Measurements from ENCODE around the gene ZNF419.
"Not testable (repeated sequence)": the region's sequence is repeated elsewhere in the genome, so short reads cannot be mapped to it uniquely, and the experiment has no call there.

ZNF419 gene

DNA sequence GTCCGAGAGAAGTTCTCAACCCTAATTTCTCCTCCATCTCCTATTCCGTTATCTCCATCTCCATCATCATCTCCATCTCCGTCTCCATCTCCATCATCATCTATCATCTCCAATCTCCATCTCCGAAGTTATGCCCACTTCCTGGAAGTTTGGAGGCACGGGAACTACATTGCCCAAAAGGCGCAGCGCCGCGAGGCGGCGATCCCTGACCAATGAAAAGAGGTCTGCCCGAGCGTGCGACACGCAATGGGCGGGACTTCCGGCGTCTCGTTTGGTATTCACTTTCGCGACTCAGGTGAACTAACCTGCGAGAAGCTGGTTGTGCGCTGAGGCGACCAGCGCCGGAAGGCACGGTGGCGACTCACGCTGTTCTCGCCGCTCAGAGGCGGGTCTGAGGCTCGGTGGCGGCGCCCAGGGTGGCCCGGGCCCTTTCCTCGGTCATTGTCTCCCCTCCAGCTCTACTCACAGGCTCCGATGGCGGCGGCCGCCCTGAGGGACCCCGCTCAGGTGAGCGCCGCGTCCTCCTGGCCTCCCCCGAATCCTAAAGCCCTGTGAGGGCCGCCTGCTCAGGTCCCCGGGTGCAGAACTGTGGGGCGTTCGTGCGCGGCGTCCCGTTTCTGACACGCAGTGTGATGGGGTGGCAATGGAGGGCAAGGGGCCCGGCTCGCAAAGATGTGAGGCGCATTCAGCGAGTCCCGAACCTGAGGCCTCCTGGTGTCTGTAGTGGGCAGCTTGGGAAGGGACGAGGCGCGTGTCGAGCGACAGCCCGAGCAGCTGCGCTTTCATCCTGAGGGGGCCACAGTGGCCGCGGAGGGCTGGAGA lies at the start of gene ZNF419:
ZNF419 (plus strand) TSS at position 274 of the 822 bp plus-strand sequence; CDS start at position 475, 201 bp downstream.
- peak; percentile 82 for DNase-seq

DNA sequence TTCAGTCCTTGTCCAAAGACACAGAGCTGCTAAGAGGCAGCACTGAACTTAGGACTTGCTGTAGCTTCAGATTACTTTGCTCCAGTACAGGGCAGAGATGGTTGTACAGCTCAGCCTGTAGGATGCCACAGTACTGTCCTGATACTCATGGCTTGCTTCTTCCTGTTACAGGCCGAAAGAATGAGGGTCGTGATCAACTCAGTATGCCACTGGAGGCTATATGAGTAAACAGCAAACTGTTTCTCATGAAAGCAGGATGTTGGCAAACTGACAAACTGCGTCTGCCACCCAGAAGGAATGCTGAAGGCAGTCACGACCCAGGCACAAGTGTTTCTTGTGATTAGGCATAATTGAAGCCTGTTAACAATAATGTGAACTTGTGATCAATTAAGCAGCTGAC lies 49.6 kb upstream of the ZNF419 start:
- DNase-seq: no peak

DNA sequence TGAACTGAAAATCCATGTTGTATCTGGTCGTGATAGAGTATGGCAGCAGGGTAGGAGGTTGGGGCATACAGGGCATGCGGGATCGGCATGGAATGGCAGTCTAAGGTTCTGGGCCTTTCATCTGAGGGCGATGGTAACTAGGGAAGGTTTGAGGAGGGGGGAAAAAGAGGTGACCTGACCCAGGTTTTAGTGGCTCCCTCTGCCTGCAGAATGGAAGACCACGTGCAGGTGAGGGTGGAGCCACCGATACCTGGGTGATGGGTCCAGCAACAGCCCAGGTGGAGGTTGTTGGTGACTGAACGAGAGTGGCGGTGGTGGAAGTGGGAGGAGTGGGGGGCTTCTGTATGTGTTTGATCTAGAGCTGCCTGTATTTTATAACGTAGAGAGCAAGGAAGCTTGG lies 48.6 kb upstream of the ZNF419 start:
- DNase-seq: no peak

DNA sequence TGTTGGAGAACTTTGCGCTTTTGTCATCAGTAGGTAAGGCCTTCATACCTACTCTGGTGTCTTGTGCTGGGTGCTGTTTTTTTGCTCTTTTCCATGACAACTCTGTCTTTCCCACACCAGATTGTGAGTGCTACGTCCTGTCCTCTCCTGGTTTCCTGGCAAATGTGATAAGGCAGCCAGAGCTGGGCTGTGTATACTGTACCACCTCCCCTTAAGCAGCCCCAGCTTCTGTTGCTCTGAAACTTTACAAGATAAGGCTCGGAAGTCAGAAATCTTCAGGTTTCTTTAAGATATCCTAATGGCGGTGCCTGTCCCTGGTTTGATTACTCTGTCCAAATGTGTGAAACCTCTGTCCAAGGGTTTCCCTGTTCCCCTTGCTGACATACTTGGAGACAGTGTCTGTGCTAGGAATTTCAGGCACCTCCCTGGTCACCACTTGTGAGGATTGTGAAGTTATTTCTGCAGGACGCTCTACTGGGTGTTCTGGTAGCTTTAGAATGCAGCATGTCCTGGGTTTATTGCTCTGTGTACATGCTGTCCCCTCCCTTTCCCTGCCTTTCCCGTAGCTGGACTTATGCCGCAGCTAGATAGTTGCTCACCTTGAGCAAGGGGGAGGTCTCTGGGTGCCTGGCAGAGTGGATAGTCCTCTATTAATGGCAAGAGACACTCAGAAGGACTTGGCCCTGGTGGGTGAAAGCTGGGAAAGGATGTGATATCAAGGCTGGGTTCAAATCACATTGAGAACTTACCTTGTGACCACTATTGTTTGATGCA lies 45.4 kb upstream of the ZNF419 start:
- DNase-seq: no peak

DNA sequence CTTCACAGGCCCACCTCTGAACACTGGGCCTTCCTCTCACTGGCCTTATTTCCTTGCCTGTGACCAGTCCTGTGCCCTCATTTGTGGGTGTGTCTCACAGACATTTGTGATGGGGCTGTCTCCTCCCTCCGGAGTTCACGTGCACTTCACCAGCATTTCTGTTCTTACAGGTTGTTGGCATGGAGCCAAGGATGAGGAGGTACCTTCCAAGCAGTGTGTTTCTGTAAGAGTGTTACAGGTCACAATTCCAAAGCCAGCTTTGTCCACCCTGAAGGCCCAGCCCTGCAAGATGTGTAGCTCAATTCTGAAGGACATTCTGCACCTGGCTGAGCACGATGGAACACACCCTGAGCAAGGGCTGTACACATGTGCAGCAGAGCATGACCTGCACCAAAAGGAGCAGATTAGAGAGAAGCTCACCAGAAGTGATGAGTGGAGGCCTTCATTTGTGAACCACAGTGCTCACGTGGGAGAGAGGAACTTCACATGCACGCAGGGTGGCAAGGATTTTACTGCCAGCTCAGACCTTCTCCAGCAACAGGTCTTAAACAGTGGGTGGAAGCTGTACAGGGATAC lies 44.3 kb upstream of the ZNF419 start:
- no peak for DNase-seq

DNA sequence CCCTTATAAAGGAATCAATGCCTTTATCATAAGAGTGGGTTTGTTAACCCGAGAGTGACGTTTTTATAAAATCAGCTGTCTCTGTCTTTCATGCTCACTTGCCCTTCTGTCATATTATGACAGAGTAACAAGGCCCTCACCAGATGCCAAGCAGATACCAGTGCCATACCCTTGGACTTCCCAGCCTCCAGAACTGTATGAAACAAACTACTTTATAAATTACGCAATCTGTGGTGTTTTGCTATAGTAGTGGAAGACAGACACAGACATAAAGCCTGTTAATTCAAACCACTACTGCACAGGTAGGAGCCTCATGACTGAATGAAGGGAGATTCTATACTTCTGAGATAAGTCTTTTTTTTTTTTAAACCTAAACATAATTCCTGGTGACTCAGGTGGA lies 35.2 kb upstream of the ZNF419 start:
- no peak for DNase-seq

DNA sequence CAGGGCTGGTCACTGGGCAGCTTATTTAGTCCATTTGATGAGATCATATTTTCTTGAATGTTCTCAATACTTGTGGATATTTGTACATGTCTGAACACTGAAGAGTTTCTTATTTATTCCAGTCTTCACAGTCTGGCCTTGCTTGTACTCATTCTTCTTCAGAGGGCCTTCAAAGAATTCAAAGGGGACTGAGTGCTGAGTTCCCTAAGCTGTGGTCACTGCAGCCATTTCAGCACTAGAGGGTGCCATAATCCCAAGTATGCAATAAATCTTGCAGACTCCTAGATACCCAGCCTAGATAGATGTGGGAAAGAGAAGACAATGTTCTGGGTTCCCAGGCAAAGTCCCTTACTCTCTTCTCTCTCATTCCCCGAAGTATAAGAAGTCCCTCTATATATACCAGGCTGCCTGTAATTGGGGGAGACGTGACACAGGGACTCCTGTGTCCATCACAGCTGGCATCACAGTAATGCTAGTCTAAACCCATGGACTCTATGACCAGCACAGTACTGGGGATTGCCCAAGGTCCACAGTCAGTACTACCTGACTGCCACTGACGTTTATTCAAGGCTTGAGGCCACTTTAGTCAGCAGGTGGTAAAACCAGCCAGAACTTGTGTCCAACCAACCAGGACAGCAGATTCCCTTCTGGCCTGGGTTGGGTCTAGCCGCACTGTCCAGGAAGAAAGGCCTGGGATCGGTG lies 21.7 kb upstream of the ZNF419 start:
- DNase-seq: no peak

DNA sequence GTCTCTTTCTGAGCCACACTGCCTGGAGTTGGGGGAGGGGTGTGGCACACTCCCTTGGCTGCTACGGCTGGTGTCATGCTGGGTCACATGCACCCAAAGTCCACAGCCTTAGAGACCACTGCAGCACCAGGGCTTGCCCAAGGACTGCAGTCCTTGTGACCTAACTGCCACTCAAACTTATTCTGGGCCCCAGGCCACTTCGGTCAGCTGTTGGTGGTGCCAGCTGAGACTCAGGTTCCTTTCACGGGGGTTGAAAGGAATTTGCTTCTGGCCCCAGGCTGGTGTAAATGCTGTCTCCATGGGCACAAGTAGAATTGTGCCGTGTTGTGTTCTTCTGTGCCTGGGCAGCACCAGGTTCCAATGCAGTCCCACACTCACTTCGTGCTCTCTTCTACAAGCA lies 21.1 kb upstream of the ZNF419 start:
- DNase-seq: no peak

DNA sequence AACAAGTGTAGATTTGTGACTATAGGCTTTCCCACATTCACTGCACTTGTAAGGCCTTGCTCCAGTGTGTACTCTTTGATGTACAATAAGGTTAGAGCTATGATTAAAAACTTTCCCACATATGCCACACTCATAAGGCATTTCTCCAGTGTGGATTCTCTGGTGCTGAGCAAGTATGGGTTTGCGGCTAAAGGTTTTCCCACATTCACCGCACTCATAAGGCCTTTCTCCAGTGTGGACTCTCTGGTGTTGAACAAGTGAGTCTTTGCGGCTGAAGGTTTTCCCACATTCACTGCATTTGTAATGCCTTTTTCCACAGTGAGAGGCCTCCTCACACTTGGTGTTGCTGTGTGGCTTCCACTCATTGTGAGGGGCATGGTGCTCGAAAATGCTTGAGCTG lies 13.9 kb upstream of the ZNF419 start:
- no peak for DNase-seq

DNA sequence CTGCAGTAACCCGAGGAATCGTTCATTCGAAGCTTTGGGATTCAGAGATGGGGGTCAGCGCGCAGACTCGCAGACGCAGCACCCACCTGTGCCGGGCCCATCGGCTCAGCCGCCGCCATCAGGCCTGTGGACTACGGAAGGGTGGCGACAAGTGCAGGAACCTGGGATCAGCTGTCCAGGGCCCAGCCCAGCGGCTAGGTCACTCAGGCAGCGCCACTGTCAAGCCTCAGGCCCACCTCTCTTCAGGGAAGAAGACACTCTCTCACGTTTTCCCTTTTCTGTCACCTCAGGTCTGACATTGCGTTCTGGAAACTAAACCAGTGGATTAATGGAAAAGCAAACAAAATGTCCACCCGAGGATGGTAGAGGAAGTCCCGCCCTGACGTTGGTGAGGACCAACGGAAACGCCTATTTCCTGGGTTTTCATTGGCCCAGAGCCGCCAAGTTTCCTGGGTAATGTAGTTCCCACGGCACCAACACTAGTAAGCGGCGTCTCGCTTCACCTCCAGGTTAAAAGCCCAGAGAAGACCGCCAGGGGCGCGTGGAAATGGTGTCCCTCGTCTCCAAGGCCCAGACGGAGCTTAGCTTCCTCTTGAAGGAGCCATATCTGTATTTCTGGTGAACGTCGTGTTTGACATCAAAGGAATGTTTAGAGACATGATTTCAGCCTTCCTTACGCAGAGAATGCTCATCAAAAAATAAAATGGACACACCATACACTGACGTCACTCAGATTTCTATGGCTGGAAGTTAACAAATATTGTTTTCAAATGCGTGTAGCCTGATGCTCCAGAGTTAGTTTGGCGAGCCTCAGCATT lies 10.2 kb upstream of the ZNF419 start, which contains the start of gene ZNF772:
ZNF772 (minus strand) TSS at position 376 of the 818 bp plus-strand sequence; CDS start at position 119, 257 bp downstream.
- peak; percentile 91 for DNase-seq

DNA sequence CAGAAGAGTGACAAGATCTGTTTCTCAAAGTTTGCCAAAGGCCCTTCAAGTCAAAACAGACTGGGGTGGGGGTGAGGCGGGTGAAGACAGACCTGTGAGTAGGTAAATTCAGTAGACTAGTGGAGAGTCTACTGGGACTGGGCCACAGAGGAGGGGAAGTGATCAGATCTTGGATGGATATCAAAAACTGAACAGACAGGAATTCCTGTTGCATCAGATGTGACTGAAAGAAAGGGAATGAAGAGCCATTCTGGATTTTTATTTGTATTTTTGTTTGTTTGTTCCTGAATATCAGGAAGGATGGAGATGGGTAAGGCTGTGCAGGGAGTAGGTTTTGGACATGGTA lies 722 bp downstream of the ZNF419 start:
- DNase-seq: not testable (repeated sequence)

DNA sequence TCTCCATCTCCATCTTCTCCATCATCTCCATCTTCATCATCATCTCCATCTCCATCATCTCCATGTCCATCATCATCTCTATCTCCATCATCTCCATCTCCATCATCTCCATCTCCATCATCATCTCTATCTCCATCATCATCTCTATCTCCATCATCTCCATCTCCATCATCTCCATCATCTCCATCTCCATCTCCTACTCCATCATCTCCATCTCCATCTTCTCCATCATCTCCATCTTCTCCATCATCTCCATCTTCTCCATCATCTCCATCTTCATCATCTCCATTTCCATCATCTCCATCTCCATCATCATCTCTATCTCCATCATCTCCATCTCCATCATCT lies 11.8 kb downstream of the ZNF419 start:
- DNase-seq: not testable (repeated sequence)

DNA sequence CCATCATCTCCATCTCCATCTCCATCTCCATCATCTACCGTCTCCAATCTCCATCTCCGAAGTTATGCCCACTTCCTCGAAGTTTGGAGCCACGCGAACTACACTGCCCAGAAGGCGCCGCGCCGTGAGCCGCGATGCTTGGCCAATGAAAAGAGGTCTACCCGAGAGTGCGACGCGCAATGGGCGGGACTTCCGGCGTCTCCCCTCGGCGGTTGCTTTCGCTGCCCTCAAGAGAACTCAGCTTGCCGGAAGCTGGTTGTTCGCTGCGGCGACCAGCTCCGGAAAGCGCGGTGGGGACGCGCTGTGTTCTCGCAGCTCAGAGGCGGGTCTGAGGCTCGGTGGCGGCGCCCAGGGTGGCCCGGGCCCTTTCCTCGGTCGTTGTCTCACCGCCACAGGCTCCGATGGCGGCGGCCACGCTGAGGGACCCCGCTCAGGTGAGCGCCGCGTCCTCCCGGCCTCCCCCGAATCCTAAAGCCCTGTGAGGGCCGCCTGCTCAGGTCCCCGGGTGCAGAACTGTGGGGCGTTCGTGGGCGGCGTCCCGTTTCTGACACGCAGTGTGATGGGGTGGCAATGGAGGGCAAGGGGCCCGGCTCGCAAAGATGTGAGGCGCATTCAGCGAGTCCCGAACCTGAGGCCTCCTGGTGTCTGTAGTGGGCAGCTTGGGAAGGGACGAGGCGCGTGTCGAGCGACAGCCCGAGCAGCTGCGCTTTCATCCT lies 12.3 kb downstream of the ZNF419 start, which contains the start of gene ZNF773:
ZNF773 (plus strand) TSS at position 259 of the 716 bp plus-strand sequence; CDS start at position 402, 143 bp downstream.
- DNase-seq: peak; percentile 83

DNA sequence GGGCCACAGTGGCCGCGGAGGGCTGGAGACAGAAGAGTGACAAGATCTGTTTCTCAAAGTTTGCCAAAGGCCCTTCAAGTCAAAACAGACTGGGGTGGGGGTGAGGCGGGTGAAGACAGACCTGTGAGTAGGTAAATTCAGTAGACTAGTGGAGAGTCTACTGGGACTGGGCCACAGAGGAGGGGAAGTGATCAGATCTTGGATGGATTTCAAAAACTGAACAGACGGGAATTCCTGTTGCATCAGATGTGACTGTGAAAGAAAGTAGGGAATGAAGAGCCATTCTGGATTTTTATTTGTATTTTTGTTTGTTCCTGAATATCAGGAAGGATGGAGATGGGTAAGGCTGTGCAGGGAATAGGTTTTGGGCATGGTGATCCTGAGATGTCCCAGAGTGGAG lies 12.8 kb downstream of the ZNF419 start:
- not testable (repeated sequence) for DNase-seq

DNA sequence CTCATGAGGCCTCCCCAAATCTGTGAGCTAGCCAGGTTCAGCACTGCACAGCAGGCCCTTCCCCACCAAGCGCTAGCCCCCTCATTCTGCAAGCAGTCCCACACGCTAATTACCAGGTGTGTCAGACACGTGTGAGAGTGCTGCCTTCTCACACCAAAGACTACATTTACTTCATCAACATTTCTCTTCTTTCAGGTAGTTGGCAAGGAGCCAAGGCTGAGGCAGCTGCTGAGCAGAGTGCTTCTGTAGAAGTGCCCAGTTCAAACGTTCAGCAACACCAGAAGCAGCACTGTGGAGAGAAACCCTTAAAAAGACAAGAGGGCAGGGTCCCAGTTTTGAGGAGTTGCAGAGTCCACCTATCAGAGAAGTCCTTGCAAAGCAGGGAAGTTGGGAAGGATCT lies 18.6 kb downstream of the ZNF419 start:
- DNase-seq: no peak

DNA sequence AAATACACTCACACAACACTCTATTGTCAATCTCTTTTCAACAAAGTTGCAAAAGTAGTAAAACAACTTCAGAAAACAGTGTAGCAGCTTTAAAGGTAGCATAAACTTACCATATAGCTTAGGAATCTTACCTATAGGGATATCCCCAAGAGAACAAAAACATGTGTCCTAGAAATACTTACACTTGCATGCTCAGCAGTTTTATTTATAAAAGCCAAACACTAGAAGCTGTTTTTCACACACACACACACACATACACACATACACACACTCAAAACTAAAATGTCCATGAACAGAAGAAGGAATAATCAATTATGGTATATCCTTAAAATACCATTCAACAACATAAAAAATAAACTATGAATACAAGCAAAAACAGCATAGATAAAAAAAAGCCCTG lies 23.9 kb downstream of the ZNF419 start:
- DNase-seq: no peak

DNA sequence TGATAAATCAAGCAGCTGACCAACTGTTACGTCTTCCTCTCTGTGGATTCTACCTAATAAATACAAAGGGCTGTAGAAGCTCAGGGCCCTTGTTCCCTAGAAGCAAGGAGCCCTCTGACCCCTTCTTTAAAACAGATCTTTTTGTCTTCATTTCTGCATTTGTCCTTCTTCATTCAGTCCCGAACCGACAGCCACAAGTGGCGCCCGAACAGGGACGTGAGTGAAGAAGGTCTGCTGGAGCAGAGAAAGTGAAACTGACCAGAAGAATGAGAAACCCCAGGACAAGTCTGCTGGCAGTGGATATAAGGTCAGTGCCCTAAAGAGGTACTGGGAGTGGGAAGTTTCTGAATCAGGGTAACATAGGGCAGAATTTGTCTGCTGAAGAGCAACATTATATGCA lies 25.3 kb downstream of the ZNF419 start:
- DNase-seq: no peak

DNA sequence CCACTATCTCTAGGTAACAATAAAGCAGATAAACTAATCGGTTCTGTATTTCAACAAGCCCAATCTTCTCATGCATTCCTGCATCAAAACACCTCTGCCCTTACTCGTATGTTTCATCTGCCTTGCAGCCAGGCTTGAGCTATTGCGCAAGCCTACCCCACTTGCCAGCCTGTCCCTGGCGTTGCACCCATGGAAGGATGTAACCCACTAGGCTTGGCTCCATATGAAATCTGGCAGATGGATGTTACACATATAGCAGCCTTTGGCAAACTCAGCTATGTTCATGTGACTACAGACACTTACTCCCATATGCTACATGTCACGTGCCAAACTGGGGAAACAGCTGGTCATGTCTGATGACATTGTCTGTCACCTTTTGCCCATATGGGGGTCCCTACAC lies 27.7 kb downstream of the ZNF419 start:
- no peak for DNase-seq

DNA sequence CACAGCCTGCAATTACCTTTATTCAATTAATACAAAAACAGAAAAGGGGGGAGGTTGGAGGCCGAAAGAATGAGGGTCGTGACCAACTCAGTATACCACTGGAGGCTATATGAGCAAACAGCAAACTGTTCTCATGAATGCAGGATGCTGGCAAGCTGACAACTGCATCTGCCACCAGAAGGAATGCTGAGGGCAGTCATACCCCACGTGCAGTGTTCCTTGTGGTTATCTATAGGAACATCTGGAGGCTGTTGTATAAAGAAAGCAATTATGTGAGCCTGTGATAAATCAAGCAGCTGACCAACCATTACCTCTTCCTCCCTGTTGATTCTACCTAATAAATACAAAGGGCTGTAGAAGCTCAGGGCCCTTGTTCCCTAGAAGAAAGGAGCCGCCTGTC lies 30.5 kb downstream of the ZNF419 start:
- DNase-seq: not testable (repeated sequence)

DNA sequence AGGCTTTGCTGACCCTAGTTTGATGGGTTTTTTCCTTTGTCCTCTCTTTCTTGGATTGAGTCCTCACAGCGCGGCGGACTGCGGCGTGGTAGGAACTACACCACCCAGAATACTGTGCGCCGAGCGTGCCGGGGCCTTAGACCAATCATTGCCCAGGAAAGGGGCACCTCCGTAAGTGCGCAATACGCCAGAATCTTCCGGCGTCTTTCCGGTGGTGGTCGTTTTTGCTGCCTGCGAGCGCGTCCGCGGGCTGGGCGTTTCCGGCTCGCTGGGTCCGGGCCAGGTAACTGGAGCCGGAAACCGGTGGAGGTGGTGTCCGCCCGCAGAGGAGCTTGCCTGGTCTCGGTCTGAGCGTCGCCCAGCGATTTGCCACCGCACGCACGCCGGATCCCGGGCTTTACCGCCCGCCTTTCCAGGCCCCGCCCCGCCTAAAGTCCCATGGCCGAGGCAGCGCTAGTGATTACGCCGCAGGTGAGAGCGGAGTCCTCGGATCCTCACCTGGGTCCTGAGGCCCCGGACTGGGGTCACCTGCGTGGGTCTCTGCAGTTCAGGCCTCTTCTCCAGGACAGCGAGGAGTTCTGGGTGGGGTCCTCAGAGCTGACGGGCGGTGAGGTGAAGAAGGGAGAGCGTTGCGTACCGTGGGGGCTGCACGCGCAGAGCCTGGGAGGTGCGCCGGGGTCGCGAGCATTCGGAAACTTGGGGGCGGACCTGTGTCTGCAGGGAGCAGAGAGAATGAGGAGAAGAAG lies 39.8 kb downstream of the ZNF419 start, which contains the start of gene ZNF549:
ZNF549 (plus strand) TSS at position 221 of the 746 bp plus-strand sequence; CDS start at position 439, 218 bp downstream.
- DNase-seq: peak; percentile 67
